Adrenal gland (tissue), 12 donors: Measurements from ENCODE around the gene DONSON. TPM values are rescaled to one million over a fixed set of nuclear protein-coding genes. Genes with fewer than 3 reads are reported as not detected.

Experiments used
- DNase-seq, 7 donors: peaks; one replicate each; pipeline ENCODE4 v3.0.0-alpha.2; 2019 to 2020
- H3K27ac ChIP-seq, 5 donors: fragments of 200-600 bp; sonication (generic) in 4 of 5; 1 replicate in 3 of 5; 2 replicates in 2 of 5; pipeline versions ENCODE4 v1.5.1 to v1.8.0; 2016 to 2020; ENCODE audit warnings: mild to moderate bottlenecking in 1 of 5
- H3K27me3 ChIP-seq: fragments of 200-600 bp; 2 replicates; pipeline ENCODE4 v1.8.0; 2021
- H3K36me3 ChIP-seq, 2 donors: fragments of 200-600 bp; replicated peaks in 1 of 2; 1 replicate in 1 of 2; 2 replicates in 1 of 2; pipeline versions ENCODE4 v1.5.1 to v1.8.0; 2018 to 2022
- H3K4me1 ChIP-seq, 2 donors: fragments of 200-600 bp; replicated peaks in 1 of 2; 1 replicate in 1 of 2; 2 replicates in 1 of 2; pipeline versions ENCODE4 v1.5.1 to v1.8.0; 2018 to 2021
- H3K4me3 ChIP-seq, 4 donors: fragments of 200-600 bp; sonication (generic) in 3 of 4; one replicate each; pipeline ENCODE4 v1.5.1; 2016 to 2018
- H3K9me3 ChIP-seq, 3 donors: fragments of 200-600 bp; sonication (generic) in 1 of 3; replicated peaks in 1 of 3; 1 replicate in 2 of 3; 2 replicates in 1 of 3; pipeline versions ENCODE4 v1.5.1 to v1.8.0; 2016 to 2021
- CTCF ChIP-seq, 6 experiments: fragments of 450-650 bp in 4 of 6; fragments of 200-600 bp in 2 of 6; sonication (generic) in 1 of 6; IDR thresholded peaks; 1 replicate in 5 of 6; 2 replicates in 1 of 6; pipeline versions ENCODE4 v1.5.1 to v1.8.0; 2016 to 2021; ENCODE audit warnings: antibody characterized with exemption in 6 of 6, mild to moderate bottlenecking in 2 of 6, moderate library complexity in 1 of 6
- POLR2A ChIP-seq, 2 donors: fragments of 450-650 bp; IDR thresholded peaks; one replicate each; pipeline ENCODE4 v1.6.1; 2017; ENCODE audit warnings: antibody characterized with exemption in 2 of 2, mild to moderate bottlenecking in 2 of 2, moderate library complexity in 1 of 2
- WGBS, 4 donors: extraction: QIAGEN DNeasy Blood & Tissue Kit in 2 of 4; methylation state at CpG; one replicate each; pipeline versions ENCODE4 v1.1.5 to v1.1.7; 2013 to 2017; 5-methylcytosine and 5-hydroxymethylcytosine counted together
- intact Hi-C, 2 donors: fragments of 100-400 bp; cut with DNase I; formaldehyde crosslinking; loops; one replicate each; pipeline versions ENCODE4 v1.14.1 to v1.15.0; 2022 to 2023
- polyA plus RNA-seq, 3 donors: library from polyadenylated mRNA; stranded (reverse); fragments of 200-250 nt in 2 of 3; fragments of 350-450 nt in 1 of 3; fragmentation: Illumina TruSeq in 1 of 3; extraction: RNeasy Lipid Tissue Mini Kit (QIAGEN cat#74804) in 1 of 3; gene quantifications; one replicate each; pipeline ENCODE4 v1.2.3, GENCODE V29; 2013 to 2014
- total RNA-seq, 9 donors: library from RNA; depleted of rRNA in 4 of 9; stranded (reverse); fragments of >200 nt in 4 of 9; fragments of 120-200 nt in 1 of 9; fragmentation: NEBNext Ultra II Directional in 1 of 9; extraction: Animal tissue kit (Norgen Biotek cat#: 25700) in 1 of 9; gene quantifications; one replicate each; pipeline versions ENCODE4 v1.1.0 to v1.2.4, GENCODE V29; 2013 to 2023
- donor health status: healthy with polysubstance abuse.
- donor health status: Bipolar disorder and iron deficiency.
- donor health status: DM: yes; HTN: yes; CAD: no.
- donor health status: DM: no; HTN: no; CAD: no.
- donor health status: DM: no; HTN: no; CAD: no.
- donor health status: DM: yes; HTN: yes; CAD: no.

DONSON gene
- total and polyA plus RNA-seq, 12 donors, result 3.3 to 34.3 (median 5.8) TPM

GRCh38 chr21:33541756-33542639 lies 46.5 kb downstream of the DONSON start, which contains the start of gene GART:
Gene GART, minus strand, starts transcription at chr21:33542117. Its CDS starts 2,802 bp downstream, at chr21:33539315.
- Histone ChIP-seq H3K4me3 (peak within 1 kb of the TSS; percentile 19 to 87 (median 62)), H3K27me3 (no peaks in the 10 kb centered on the region), H3K36me3 (peaks cover 0 to 21% of the 10 kb centered on the region in 2 donors), H3K27ac (peak within 1 kb of the TSS; percentile 97 to 100 (median 99)), H3K9me3 (no peaks in the 10 kb centered on the region), H3K4me1 (peaks cover 31 to 40% of the 10 kb centered on the region in 2 donors)
- DNase-seq, result peak; percentile 81 to 89 (median 84)
- 0 to 1% (median 1%) methylated on average over 31 to 56 of the region's 56 CpGs for WGBS, 4 donors
- TF ChIP-seq CTCF (IDR thresholded peaks at IDR 0.05) (peak in 1 of 6 experiments; percentile 10), POLR2A (IDR thresholded peaks at IDR 0.05) (peak; percentile 33 to 75)
- intact Hi-C loops, result no loop called here

GRCh38 chr21:33541105-33541711 lies 47.3 kb downstream of the DONSON start:
- WGBS, 4 donors, result 40 to 56% (median 47%) methylated on average over 19 of the region's 19 CpGs
- TF ChIP-seq POLR2A (IDR thresholded peaks at IDR 0.05) (no peak), CTCF (IDR thresholded peaks at IDR 0.05) (no peak)
- intact Hi-C loops, result no loop called here
- no peaks in the 10 kb centered on the region for H3K27me3 ChIP-seq
- H3K4me3 ChIP-seq, result peak overlapping the region in 3 of 4 donors; percentile 19 to 69 (median 53)
- peaks cover 0 to 20% of the 10 kb centered on the region in 2 donors for H3K36me3 ChIP-seq
- H3K27ac ChIP-seq, result peak overlapping the region; percentile 97 to 100 (median 99)
- H3K4me1 ChIP-seq, result peaks cover 31 to 35% of the 10 kb centered on the region in 2 donors
- no peaks in the 10 kb centered on the region for H3K9me3 ChIP-seq
- DNase-seq, result no peak

GRCh38 chr21:33540711-33541104 lies 47.8 kb downstream of the DONSON start:
- intact Hi-C loops, result no loop called here
- H3K9me3 ChIP-seq, result no peaks in the 10 kb centered on the region
- peak overlapping the region in 1 of 4 donors; percentile 69 for H3K4me3 ChIP-seq
- no peaks in the 10 kb centered on the region for H3K27me3 ChIP-seq
- peaks cover 28 to 30% of the 10 kb centered on the region in 2 donors for H3K4me1 ChIP-seq
- 72 to 79% (median 77%) methylated on average over 3 of the region's 3 CpGs for WGBS, 4 donors
- peak overlapping the region in 1 of 5 donors; percentile 100 for H3K27ac ChIP-seq
- TF ChIP-seq POLR2A (IDR thresholded peaks at IDR 0.05) (no peak), CTCF (IDR thresholded peaks at IDR 0.05) (no peak)
- H3K36me3 ChIP-seq, result peaks cover 0 to 24% of the 10 kb centered on the region in 2 donors
- DNase-seq, result no peak

- 68 to 73% (median 70%) methylated on average over 4 of the region's 4 CpGs for WGBS, 4 donors
- intact Hi-C loops, result no loop called here
Measured at GRCh38 chr21:33539616-33540015, 48.9 kb downstream of the DONSON start.

More at GRCh38 chr21:33539616-33540015, 48.9 kb downstream of the DONSON start:
- H3K27me3 ChIP-seq, result no peaks in the 10 kb centered on the region
- TF ChIP-seq POLR2A (IDR thresholded peaks at IDR 0.05) (no peak), CTCF (IDR thresholded peaks at IDR 0.05) (no peak)
- DNase-seq, result no peak
- H3K27ac ChIP-seq, result no peak overlapping the region
- H3K36me3 ChIP-seq, result peaks cover 0 to 33% of the 10 kb centered on the region in 2 donors
- H3K4me1 ChIP-seq, result peaks cover 18 to 19% of the 10 kb centered on the region in 2 donors
- no peaks in the 10 kb centered on the region for H3K9me3 ChIP-seq
- H3K4me3 ChIP-seq, result no peak overlapping the region
